Measurements from ENCODE around the gene AHRR. TPM values are rescaled to one million over a fixed set of nuclear protein-coding genes. Genes with fewer than 3 reads are reported as not detected.

The AHRR gene
- total RNA-seq, 1 donor from 2014 or later, result 54.9 TPM

DNA sequence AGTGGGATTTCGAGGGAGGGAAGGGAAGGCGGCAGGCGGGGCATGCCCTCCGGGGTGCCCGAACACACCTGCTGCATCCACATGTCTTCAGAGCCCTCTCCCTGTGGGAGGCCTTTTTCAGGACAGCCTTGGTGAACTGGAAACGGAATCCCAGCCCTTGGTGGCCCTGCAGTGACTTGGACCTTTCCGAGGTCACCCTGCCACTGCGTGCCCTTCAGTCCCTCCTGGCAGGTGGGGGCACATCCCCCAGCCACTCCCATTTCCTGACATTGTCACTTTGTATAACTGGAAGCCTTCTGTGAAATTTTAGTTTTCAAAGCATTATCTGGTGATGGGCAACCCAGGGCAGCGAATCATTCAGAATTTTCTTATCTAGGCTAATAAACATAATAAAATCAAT lies 11.0 kb upstream of the AHRR start:
- no peak overlapping the region for H3K4me3 Mint-ChIP-seq (ENCODE audit: unreplicated experiment)
- H3K4me1 Mint-ChIP-seq (ENCODE audit: unreplicated experiment), result peaks cover 11% of the 10 kb centered on the region
- peak; percentile 76 for DNase-seq (ENCODE audit: extremely low spot score, unreplicated experiment)
- TF ChIP-seq, protein P1, sequence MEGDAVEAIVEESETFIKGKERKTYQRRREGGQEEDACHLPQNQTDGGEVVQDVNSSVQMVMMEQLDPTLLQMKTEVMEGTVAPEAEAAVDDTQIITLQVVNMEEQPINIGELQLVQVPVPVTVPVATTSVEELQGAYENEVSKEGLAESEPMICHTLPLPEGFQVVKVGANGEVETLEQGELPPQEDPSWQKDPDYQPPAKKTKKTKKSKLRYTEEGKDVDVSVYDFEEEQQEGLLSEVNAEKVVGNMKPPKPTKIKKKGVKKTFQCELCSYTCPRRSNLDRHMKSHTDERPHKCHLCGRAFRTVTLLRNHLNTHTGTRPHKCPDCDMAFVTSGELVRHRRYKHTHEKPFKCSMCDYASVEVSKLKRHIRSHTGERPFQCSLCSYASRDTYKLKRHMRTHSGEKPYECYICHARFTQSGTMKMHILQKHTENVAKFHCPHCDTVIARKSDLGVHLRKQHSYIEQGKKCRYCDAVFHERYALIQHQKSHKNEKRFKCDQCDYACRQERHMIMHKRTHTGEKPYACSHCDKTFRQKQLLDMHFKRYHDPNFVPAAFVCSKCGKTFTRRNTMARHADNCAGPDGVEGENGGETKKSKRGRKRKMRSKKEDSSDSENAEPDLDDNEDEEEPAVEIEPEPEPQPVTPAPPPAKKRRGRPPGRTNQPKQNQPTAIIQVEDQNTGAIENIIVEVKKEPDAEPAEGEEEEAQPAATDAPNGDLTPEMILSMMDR (IDR thresholded peaks at IDR 0.05), result no peak
- no peaks in the 10 kb centered on the region for H3K9me3 Mint-ChIP-seq (ENCODE audit: unreplicated experiment)
- H3K27me3 Mint-ChIP-seq (ENCODE audit: unreplicated experiment), result no peaks in the 10 kb centered on the region
- H3K27ac Mint-ChIP-seq (ENCODE audit: unreplicated experiment), result no peak overlapping the region
- H3K36me3 Mint-ChIP-seq (ENCODE audit: unreplicated experiment), result peaks cover 13% of the 10 kb centered on the region

DNA sequence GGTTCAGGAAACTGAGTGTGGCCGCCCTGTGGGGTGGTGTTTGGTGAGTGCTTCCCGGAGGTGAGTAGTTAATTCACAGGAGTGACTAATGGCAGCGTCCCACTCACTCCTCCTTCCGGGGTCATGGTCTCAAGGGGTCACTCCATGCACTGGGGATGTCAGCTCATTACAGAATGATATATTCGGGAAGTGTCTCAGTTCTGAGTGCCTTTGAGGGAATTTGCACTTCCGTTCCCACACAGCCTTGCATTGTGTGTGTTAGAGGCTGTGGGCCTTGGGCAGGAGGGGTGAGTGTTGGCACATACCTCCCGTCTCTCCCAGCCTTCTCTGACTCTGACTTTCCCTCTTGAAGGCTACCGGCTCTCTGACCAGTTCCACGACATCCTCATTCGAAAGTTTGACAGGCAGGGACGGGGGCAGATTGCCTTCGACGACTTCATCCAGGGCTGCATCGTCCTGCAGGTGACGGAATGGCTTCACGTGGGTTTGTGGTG lies 10.5 kb upstream of the AHRR start:
- DNase-seq (ENCODE audit: extremely low spot score, unreplicated experiment), result peak; percentile 67

DNA sequence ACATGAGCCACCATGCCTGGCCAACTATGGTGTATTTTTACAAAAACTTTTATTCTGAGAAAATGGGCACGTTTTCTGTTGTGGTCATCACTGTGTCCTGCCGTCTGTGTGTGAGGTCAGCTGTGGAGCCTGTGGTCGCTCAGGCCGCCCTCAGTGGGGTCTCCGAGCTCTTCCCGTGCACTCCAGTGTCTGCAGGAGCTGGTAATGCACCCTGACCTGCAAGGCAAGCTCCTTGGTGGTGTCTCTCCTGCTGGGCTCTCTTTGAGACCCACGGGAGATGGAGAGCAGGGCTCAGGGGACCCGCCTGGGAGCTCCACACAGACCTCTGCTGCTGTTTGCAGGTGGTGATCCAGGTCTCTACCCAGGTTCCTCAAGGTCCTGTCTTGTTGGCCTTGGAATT lies 9.6 kb upstream of the AHRR start:
- peak; percentile 68 for DNase-seq (ENCODE audit: extremely low spot score, unreplicated experiment)
- Mint-ChIP-seq H3K4me3 (ENCODE audit: unreplicated experiment) (no peak overlapping the region), H3K27ac (ENCODE audit: unreplicated experiment) (no peak overlapping the region), H3K9me3 (ENCODE audit: unreplicated experiment) (no peaks in the 10 kb centered on the region), H3K4me1 (ENCODE audit: unreplicated experiment) (peaks cover 11% of the 10 kb centered on the region), H3K27me3 (ENCODE audit: unreplicated experiment) (no peaks in the 10 kb centered on the region), H3K36me3 (ENCODE audit: unreplicated experiment) (peaks cover 12% of the 10 kb centered on the region)
- TF ChIP-seq, protein P1 (IDR thresholded peaks at IDR 0.05), result no peak

More for the DNA sequence above, 10.5 kb upstream of the AHRR start:
- H3K4me3 Mint-ChIP-seq (ENCODE audit: unreplicated experiment), result no peak overlapping the region
- H3K27me3 Mint-ChIP-seq (ENCODE audit: unreplicated experiment), result no peaks in the 10 kb centered on the region
- TF ChIP-seq, protein P1 (IDR thresholded peaks at IDR 0.05), result no peak
- H3K9me3 Mint-ChIP-seq (ENCODE audit: unreplicated experiment), result no peaks in the 10 kb centered on the region
- no peak overlapping the region for H3K27ac Mint-ChIP-seq (ENCODE audit: unreplicated experiment)
- peaks cover 11% of the 10 kb centered on the region for H3K4me1 Mint-ChIP-seq (ENCODE audit: unreplicated experiment)
- peaks cover 13% of the 10 kb centered on the region for H3K36me3 Mint-ChIP-seq (ENCODE audit: unreplicated experiment)

DNA sequence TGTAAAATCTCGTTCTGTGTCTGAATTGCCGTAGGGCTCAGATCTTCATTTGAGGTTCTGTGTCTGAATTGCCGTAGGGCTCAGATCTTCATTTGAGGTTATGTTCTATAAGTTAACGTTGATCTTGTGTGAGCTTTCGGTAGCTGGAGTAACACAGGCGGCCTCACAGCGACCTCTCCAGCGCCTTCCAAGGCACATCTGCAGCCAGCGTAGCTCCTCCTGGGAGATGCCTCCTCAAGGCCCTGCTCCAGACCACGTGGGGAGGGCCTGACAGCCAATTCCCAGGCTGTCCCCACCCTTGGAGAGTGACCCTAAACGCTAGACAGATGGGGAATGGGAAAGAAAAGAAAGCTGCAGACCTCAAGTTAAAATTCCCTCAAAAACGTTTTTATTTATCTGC lies 8.7 kb upstream of the AHRR start:
- peaks cover 12% of the 10 kb centered on the region for H3K36me3 Mint-ChIP-seq (ENCODE audit: unreplicated experiment)
- no peaks in the 10 kb centered on the region for H3K9me3 Mint-ChIP-seq (ENCODE audit: unreplicated experiment)
- TF ChIP-seq, protein P1 (IDR thresholded peaks at IDR 0.05), result no peak
- H3K27ac Mint-ChIP-seq (ENCODE audit: unreplicated experiment), result peak overlapping the region; percentile 23
- H3K27me3 Mint-ChIP-seq (ENCODE audit: unreplicated experiment), result no peaks in the 10 kb centered on the region
- H3K4me1 Mint-ChIP-seq (ENCODE audit: unreplicated experiment), result peaks cover 13% of the 10 kb centered on the region
- DNase-seq (ENCODE audit: extremely low spot score, unreplicated experiment), result peak; percentile 67
- H3K4me3 Mint-ChIP-seq (ENCODE audit: unreplicated experiment), result no peak overlapping the region

DNA sequence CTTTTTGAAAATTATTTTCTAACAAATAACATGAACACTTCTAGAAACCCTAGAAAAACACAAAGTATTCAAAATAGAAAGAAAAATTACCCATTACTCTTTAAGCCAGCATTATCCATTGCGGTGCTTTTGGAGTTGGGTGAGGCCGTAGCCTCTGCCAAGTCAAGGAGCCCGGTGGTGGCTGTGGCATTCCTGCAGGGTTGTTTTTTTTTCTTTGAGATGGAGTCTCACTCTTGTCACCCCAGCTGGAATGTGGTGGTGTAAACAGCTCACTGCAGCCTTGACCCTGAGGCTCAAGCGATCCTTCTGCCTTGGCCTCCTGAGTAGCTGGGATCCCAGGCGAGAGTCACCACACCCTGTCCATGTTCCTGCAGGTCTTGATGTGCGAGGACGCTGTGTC lies 8.2 kb upstream of the AHRR start:
- Mint-ChIP-seq H3K27ac (ENCODE audit: unreplicated experiment) (peak overlapping the region; percentile 23), H3K36me3 (ENCODE audit: unreplicated experiment) (peaks cover 12% of the 10 kb centered on the region), H3K4me3 (ENCODE audit: unreplicated experiment) (no peak overlapping the region), H3K27me3 (ENCODE audit: unreplicated experiment) (no peaks in the 10 kb centered on the region), H3K9me3 (ENCODE audit: unreplicated experiment) (no peaks in the 10 kb centered on the region), H3K4me1 (ENCODE audit: unreplicated experiment) (peaks cover 14% of the 10 kb centered on the region)
- DNase-seq (ENCODE audit: extremely low spot score, unreplicated experiment), result peak; percentile 59
- TF ChIP-seq, protein P1 (IDR thresholded peaks at IDR 0.05), result no peak

All from osteocyte (in vitro differentiated cells).